Trophoblast cell (in vitro differentiated cells and primary cell): ENCODE measurements around the gene HEXD.

Experiments used
- DNase-seq, 2 donors: peaks; one replicate each; pipeline ENCODE4 v3.0.0-alpha.2; 2016
- H2AFZ ChIP-seq: 2 replicates; pipeline ENCODE4 v1.6.1; 2013; ENCODE audit warnings: low read length, moderate library complexity, mild to moderate bottlenecking; ENCODE audit not compliant: insufficient read depth, poor library complexity
- H2AK5ac ChIP-seq: 2 replicates; pipeline ENCODE4 v1.6.1; 2013; ENCODE audit warnings: mild to moderate bottlenecking, low read length
- H2BK120ac ChIP-seq: 2 replicates; pipeline ENCODE4 v1.6.1; 2013; ENCODE audit warnings: low read length, mild to moderate bottlenecking, moderate library complexity; ENCODE audit not compliant: insufficient read depth, poor library complexity
- H2BK12ac ChIP-seq: 2 replicates; pipeline ENCODE4 v1.6.1; 2013; ENCODE audit warnings: mild to moderate bottlenecking, low read length, moderate library complexity
- H2BK5ac ChIP-seq: 2 replicates; pipeline ENCODE4 v1.6.1; 2013; ENCODE audit warnings: low read length, low read depth, moderate library complexity, mild to moderate bottlenecking; ENCODE audit not compliant: poor library complexity
- H3K14ac ChIP-seq: 2 replicates; pipeline ENCODE4 v1.6.1; 2013; ENCODE audit warnings: mild to moderate bottlenecking, low read length
- H3K18ac ChIP-seq: 2 replicates; pipeline ENCODE4 v1.6.1; 2013; ENCODE audit warnings: mild to moderate bottlenecking, low read length
- H3K23ac ChIP-seq: 2 replicates; pipeline ENCODE4 v1.6.1; 2013; ENCODE audit warnings: low read length
- H3K27ac ChIP-seq: 2 replicates; pipeline ENCODE4 v1.5.1; 2013; ENCODE audit warnings: low read depth, mild to moderate bottlenecking, inconsistent platforms, low read length, moderate library complexity
- H3K27me3 ChIP-seq: 2 replicates; pipeline ENCODE4 v1.6.1; 2013; ENCODE audit warnings: inconsistent platforms, mild to moderate bottlenecking, low read length, moderate library complexity; ENCODE audit not compliant: insufficient read depth
- H3K36me3 ChIP-seq, 2 experiments: 1 replicate in 1 of 2; 2 replicates in 1 of 2; pipeline ENCODE4 v1.6.1; 2013; ENCODE audit warnings: low read length in 2 of 2, mild to moderate bottlenecking in 2 of 2, moderate library complexity in 1 of 2; ENCODE audit not compliant: insufficient read depth in 2 of 2, control insufficient read depth in 1 of 2
- H3K4ac ChIP-seq: 2 replicates; pipeline ENCODE4 v1.6.1; 2013; ENCODE audit warnings: low read depth, mild to moderate bottlenecking, low read length, moderate library complexity
- H3K4me1 ChIP-seq, 2 experiments: 1 replicate in 1 of 2; 2 replicates in 1 of 2; pipeline ENCODE4 v1.6.1; 2013; ENCODE audit warnings: low read length in 2 of 2, mild to moderate bottlenecking in 2 of 2, moderate library complexity in 1 of 2; ENCODE audit not compliant: insufficient read depth in 2 of 2, control insufficient read depth in 1 of 2
- H3K4me2 ChIP-seq: 2 replicates; pipeline ENCODE4 v1.6.1; 2013; ENCODE audit warnings: inconsistent platforms, mild to moderate bottlenecking, low read length, moderate library complexity
- H3K4me3 ChIP-seq: 2 replicates; pipeline ENCODE4 v1.5.1; 2013; ENCODE audit warnings: mild to moderate bottlenecking, low read depth, low read length, inconsistent platforms
- H3K79me1 ChIP-seq: one replicate; pipeline ENCODE4 v1.6.1; 2013; ENCODE audit warnings: low read length
- H3K79me2 ChIP-seq: 2 replicates; pipeline ENCODE4 v1.6.1; 2013; ENCODE audit warnings: low read length, mild to moderate bottlenecking; ENCODE audit not compliant: control insufficient read depth, insufficient read depth, poor library complexity
- H3K9ac ChIP-seq: 2 replicates; pipeline ENCODE4 v1.6.1; 2013; ENCODE audit warnings: mild to moderate bottlenecking, low read length
- H3K9me3 ChIP-seq: 2 replicates; pipeline ENCODE4 v1.6.1; 2013; ENCODE audit warnings: low read depth, mild to moderate bottlenecking, control low read depth, inconsistent platforms, low read length; ENCODE audit not compliant: insufficient read depth
- H4K12ac ChIP-seq: 2 replicates; pipeline ENCODE4 v1.6.1; 2013; ENCODE audit warnings: low read depth, mild to moderate bottlenecking, low read length, moderate library complexity
- H4K8ac ChIP-seq: 2 replicates; pipeline ENCODE4 v1.6.1; 2013; ENCODE audit warnings: low read depth, mild to moderate bottlenecking, low read length, moderate library complexity
- H4K91ac ChIP-seq: one replicate; pipeline ENCODE4 v1.6.1; 2013; ENCODE audit warnings: low read depth, mild to moderate bottlenecking, low read length, moderate library complexity
- WGBS: extraction: QIAGEN DNeasy Blood & Tissue Kit; methylation state at CpG from one replicate; pipeline ENCODE4 v1.1.7; 2013; ENCODE audit warnings: missing lambda C conversion rate; ENCODE audit not compliant: insufficient read length, insufficient coverage; ENCODE audit errors: extremely low coverage; 5-methylcytosine and 5-hydroxymethylcytosine counted together

Gene HEXD

DNA sequence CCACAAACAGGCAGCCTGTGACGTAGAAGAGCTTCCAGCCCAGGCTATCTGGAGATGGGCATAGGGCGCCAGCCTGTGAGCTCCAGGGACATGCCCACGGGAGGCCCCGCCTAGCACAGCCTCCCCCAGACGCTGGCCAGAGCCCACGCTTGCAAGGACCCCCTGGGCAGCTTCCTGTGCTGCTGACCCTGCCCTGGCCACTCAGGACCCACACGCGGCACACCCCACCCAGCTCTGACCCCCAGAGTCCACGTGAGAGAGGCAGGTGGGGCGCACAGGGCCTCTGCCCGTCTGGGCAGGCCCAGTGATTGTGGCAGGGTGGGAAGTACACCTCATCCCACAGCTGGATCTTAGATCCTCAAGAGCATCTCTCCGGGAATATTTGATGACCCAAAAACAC lies 28.5 kb downstream of the HEXD start:
- Histone ChIP-seq H3K4me1 (peaks cover 8 to 14% of the 10 kb centered on the region in 2 experiments), H3K4me3 (no peak overlapping the region), H4K12ac (no peak overlapping the region), H2AFZ (no peak overlapping the region), H4K91ac (no peak overlapping the region), H3K14ac (no peak overlapping the region), H3K4ac (no peak overlapping the region), H3K36me3 (peaks cover 44 to 49% of the 10 kb centered on the region in 2 experiments), H2AK5ac (no peak overlapping the region), H3K18ac (no peak overlapping the region), H2BK12ac (no peak overlapping the region), H3K79me1 (peaks cover 5% of the 10 kb centered on the region), H3K27me3 (no peaks in the 10 kb centered on the region), H2BK5ac (no peak overlapping the region), H3K9ac (no peak overlapping the region), H3K23ac (no peak overlapping the region), H3K9me3 (no peaks in the 10 kb centered on the region), H4K8ac (no peak overlapping the region), H3K27ac (no peak overlapping the region), H3K79me2 (peaks cover 4% of the 10 kb centered on the region), H2BK120ac (no peak overlapping the region), H3K4me2 (no peak overlapping the region)
- no CpG with 5 or more reads among the region's 12 CpGs for WGBS
- DNase-seq: no peak

GRCh38 chr17:82447876-82448275 lies 29.7 kb downstream of the HEXD start:
- no peaks in the 10 kb centered on the region for H3K9me3 ChIP-seq
- peaks cover 8 to 14% of the 10 kb centered on the region in 2 experiments for H3K4me1 ChIP-seq
- no peak overlapping the region for H4K8ac ChIP-seq
- H2BK5ac ChIP-seq: no peak overlapping the region
- H3K4ac ChIP-seq: no peak overlapping the region
- no peak overlapping the region for H3K18ac ChIP-seq
- peaks cover 5% of the 10 kb centered on the region for H3K79me1 ChIP-seq
- no peak overlapping the region for H3K14ac ChIP-seq
- peaks cover 4% of the 10 kb centered on the region for H3K79me2 ChIP-seq
- no peak overlapping the region for H2BK120ac ChIP-seq
- H4K91ac ChIP-seq: no peak overlapping the region
- H3K36me3 ChIP-seq: peaks cover 36 to 38% of the 10 kb centered on the region in 2 experiments
- H3K9ac ChIP-seq: no peak overlapping the region
- H3K27ac ChIP-seq: no peak overlapping the region
- no peak for DNase-seq
- no peak overlapping the region for H3K4me2 ChIP-seq
- no peak overlapping the region for H3K23ac ChIP-seq
- no peak overlapping the region for H2BK12ac ChIP-seq
- no peak overlapping the region for H3K4me3 ChIP-seq
- WGBS: no CpG with 5 or more reads among the region's 11 CpGs
- no peak overlapping the region for H4K12ac ChIP-seq
- H2AFZ ChIP-seq: no peak overlapping the region
- H3K27me3 ChIP-seq: no peaks in the 10 kb centered on the region
- no peak overlapping the region for H2AK5ac ChIP-seq

- Histone ChIP-seq H3K27ac (no peak overlapping the region), H4K91ac (no peak overlapping the region), H3K4me1 (peaks cover 8 to 14% of the 10 kb centered on the region in 2 experiments), H2BK120ac (no peak overlapping the region), H3K79me2 (peaks cover 4% of the 10 kb centered on the region), H2BK5ac (no peak overlapping the region), H2BK12ac (no peak overlapping the region), H3K36me3 (peaks cover 21 to 25% of the 10 kb centered on the region in 2 experiments), H3K27me3 (no peaks in the 10 kb centered on the region), H3K79me1 (peaks cover 5% of the 10 kb centered on the region), H4K12ac (peak overlapping the region; percentile 56), H2AFZ (no peak overlapping the region), H3K23ac (no peak overlapping the region), H3K4me2 (peak overlapping the region; percentile 95), H3K4ac (peak overlapping the region; percentile 15), H3K9me3 (no peaks in the 10 kb centered on the region), H2AK5ac (peak overlapping the region; percentile 43), H3K9ac (no peak overlapping the region), H3K18ac (peak overlapping the region; percentile 64), H3K14ac (peak overlapping the region; percentile 31), H4K8ac (peak overlapping the region; percentile 39), H3K4me3 (no peak overlapping the region)
- WGBS: no CpG with 5 or more reads among the region's 30 CpGs
- no peak for DNase-seq
Observed at GRCh38 chr17:82449131-82449882, 31.2 kb downstream of the HEXD start.

- Histone ChIP-seq H3K9me3 (no peaks in the 10 kb centered on the region), H3K79me2 (peaks cover 4% of the 10 kb centered on the region), H3K23ac (no peak overlapping the region), H3K4me1 (peaks cover 8 to 14% of the 10 kb centered on the region in 2 experiments), H2BK120ac (peak overlapping the region; percentile 86), H2BK12ac (no peak overlapping the region), H4K91ac (peak overlapping the region; percentile 84), H3K4me3 (peak overlapping the region; percentile 89), H3K18ac (peak overlapping the region; percentile 6), H3K4me2 (peak overlapping the region; percentile 95), H3K27ac (no peak overlapping the region), H4K12ac (peak overlapping the region; percentile 95), H3K36me3 (peaks cover 16 to 19% of the 10 kb centered on the region in 2 experiments), H3K9ac (peak overlapping the region; percentile 89), H3K4ac (peak overlapping the region; percentile 87), H2AK5ac (peak overlapping the region; percentile 60), H2AFZ (peak overlapping the region; percentile 95), H4K8ac (peak overlapping the region; percentile 39), H2BK5ac (no peak overlapping the region), H3K79me1 (peaks cover 5% of the 10 kb centered on the region), H3K14ac (peak overlapping the region; percentile 97), H3K27me3 (no peaks in the 10 kb centered on the region)
- no CpG with 5 or more reads among the region's 18 CpGs for WGBS
- DNase-seq: peak in 1 of 2 donors; percentile 13
Observed at GRCh38 chr17:82449883-82450356, 31.8 kb downstream of the HEXD start.
